NCI-H460 (cell line): ENCODE data around the gene SSH3. TPM values are rescaled to one million over a fixed set of nuclear protein-coding genes. Genes with fewer than 3 reads are reported as not detected.

Source experiments
- DNase-seq: peaks from one replicate; pipeline ENCODE4 v3.0.0-alpha.2; 2016; ENCODE audit warnings: low read depth; ENCODE audit errors: extremely low read depth
- total RNA-seq: library from RNA; depleted of rRNA; stranded (reverse); fragments of >200 nt; shearing (Covaris generic); gene quantifications from 2 replicates; pipeline ENCODE4 v1.2.3, GENCODE V29; 2014

SSH3 gene
- total RNA-seq, 1 experiment from 2014 or later = 5.0 TPM

DNA sequence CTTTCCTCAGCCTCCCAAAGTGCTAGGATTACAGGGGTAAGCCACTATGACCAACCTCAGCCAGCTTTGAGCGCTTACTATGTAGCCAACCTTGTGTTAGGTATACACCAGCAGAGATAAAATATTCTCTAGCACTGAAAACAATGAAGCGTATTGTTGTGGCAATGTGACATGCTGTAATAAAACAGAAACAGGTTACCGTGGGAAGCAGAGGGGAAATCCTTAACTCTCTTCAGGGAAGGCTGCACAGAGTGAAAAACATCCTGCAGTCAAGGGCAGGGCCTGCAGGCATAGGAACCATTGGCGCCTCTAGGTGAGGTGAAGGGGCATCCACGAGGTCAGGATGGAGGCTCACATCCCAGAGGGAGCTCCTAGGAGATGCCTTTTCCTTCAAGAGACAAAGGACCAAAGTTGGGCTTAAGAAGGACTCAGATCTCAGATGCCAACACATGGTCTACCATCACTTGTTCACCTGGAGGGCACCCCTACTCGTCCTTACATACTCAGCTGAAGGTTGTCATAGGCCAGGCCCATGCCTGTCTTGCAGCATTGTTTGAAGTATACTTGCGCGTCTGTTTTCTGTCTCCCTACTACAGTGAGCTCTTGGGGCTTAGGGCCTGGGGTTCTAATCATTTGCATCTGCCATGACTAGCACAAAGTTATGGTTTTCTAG lies 42.1 kb downstream of the SSH3 start:
- DNase-seq = no peak

DNA sequence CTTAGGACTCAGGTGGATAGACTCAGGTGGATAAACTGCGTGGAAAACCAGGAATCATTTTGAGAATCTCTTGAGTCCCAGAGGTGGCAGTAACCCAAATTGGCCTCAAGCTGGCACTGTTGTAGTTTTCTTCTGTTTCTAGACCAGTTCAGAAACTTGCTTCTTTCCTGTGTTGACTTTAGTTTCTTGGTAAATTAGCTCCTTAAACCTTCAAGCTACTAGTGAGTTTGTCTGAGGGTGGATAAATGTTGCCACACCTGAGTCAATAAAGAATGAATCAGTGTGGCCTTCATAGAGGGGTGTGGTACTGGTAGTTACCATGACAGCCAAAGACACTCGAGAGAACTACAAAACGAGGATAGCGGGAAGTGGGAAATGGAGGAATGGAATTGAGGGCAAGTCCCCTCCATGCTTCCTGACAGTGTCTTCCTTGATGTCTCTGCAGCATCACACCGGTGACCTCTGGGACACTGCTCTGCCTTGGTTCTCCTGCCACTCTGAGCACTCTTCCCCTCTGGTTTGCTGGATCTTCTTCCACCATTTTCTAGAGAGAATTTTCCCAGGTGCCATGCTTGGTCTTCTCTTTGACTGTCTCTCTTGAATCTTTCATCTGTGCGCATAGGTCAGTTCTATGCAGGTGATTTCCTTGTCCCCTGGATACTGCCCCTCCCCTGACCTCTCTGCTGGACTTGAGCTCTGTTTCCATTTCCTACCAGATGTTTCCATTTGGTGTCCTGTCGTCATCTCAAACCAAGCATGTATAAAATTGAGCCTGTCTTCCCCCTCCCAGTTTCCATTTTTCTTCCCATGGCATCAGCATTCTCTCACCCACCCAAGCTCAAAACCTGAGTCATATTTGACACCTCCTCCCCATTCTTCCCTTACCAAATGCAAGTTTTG lies 42.8 kb downstream of the SSH3 start:
- DNase-seq = peak; percentile 76

DNA sequence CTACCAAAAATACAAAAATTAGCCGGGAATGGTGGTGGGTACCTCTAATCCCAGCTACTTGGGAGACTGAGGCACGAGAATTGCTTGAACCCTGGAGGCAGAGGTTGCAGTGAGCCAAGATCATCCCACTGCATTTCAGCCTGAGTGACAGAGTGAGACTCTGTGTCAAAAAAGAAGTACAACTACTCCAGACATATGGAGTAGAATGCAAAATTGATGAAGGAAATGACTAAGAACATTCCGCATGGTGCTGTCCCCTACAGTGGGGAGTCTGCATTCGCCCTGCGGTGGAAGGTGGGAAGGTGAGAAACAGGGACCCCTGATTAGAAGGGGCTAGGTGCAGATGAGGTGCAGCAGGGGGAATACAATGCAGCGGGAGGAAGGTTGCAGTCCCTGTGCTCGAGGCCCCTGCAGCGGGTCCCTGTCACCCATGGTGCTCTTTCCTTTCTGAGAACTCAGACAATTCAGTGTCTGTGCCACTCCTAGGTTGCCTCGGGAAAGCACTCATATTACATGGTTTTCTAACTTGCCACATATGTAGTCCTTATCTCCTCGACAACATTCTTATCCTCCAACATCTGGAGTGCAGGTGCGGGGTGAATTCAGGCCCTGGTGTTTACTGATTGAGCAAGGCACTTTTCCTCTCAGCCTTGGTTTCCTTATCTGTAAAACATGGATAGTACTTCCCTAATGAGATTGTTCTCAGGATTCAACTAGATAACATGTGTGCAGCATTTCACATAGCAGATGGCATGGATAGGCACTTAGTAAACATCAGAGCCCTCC lies 44.8 kb downstream of the SSH3 start:
- no peak for DNase-seq

DNA sequence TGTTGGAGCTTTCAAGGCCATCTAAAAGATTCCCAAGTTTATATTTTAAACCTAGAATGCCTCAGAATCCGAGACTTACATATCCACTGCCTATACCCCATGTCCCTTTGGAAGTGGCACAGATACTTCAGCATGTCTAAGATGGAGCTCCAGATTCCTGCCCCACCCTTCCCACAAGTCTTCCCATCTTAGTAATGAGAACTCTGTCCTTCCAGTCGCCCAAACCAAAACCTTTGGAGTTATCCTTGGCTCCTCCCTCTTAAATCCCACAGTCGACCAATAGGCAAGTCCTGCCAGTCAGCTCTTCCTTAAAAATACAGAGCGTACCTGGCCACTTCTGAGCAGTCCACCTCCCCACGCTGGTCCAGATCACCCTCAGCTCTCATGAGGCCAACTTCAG lies 45.7 kb downstream of the SSH3 start:
- DNase-seq = no peak

DNA sequence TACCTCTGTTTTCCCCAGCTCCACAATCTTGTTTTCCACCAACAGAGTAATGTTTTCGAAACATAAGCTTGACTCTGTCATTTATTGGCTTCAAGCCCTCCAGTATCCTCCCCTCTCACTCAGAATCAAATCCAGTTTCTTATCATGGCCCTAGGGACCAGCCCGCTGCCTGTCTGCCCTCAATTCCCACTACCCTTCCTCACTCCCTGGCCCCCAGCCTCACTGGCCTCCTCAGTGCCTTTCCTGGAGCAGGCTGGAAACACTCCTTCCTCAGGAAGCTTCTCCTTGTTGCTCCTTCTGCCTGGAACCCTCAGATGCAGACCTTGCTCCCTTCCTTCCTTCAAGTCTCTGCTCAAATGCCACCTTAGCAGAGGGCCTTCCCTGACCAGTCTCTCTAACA lies 46.1 kb downstream of the SSH3 start:
- no peak for DNase-seq

DNA sequence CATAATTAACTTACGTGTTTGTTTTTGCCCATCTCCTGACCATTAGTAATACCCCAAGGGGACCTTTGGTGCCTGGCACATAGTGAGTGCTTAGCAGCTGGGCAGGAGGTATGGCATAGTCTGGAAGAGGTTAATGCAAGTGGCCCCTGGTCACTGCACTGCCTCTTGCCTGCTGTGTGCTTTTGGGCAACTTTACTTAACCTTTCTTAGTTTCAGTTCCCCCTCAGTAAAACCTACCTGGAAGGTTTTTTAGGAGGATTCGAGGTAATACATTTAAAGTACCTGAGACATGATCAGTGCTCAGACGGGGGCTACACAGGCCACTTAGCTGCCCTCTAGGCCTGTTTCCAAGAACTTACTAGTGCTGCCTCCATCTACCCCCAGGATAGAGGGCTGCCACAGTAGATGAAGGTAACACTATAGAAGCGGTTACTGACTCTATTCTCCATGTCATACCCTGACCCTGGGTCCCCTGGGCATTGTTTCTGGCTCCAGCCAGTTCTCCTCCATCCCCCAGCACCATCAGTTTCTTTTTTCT lies 46.7 kb downstream of the SSH3 start:
- no peak for DNase-seq

DNA sequence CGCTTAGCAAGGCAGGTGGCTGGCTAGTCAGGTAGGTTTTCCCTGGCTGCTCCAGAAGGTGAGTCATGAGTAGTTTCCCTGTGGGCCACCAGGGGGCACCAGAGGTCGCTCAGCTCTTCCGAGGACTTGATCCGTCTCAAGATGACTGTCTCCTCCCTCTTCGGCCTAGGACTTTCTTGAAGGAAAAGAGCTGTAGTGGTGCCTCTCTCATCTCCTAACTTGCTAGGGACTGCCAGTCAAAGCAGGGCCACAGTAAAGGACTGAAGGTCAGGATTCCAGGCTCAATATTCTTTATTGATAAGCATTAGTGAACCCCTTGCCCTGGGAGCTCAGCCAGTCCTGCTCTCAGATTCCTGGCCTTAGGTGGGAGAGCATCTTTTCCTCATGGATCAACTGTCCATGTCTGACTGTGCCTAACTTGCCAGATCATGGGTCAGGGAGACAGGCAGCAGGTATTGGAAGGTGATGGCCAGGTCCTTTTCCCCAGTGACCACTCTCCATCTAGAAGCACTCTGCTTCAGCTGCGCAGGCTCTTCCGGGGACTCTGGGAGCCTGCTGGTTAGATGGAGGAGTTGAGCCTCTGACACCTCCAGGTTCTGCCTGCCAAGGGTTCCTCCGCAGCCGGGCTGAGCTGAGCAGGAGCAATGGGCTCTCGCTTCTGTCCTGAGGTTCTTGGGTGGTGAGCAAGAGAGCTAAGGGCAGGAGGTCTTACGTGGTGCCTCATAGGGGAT lies 48.1 kb downstream of the SSH3 start:
- DNase-seq = peak; percentile 57

DNA sequence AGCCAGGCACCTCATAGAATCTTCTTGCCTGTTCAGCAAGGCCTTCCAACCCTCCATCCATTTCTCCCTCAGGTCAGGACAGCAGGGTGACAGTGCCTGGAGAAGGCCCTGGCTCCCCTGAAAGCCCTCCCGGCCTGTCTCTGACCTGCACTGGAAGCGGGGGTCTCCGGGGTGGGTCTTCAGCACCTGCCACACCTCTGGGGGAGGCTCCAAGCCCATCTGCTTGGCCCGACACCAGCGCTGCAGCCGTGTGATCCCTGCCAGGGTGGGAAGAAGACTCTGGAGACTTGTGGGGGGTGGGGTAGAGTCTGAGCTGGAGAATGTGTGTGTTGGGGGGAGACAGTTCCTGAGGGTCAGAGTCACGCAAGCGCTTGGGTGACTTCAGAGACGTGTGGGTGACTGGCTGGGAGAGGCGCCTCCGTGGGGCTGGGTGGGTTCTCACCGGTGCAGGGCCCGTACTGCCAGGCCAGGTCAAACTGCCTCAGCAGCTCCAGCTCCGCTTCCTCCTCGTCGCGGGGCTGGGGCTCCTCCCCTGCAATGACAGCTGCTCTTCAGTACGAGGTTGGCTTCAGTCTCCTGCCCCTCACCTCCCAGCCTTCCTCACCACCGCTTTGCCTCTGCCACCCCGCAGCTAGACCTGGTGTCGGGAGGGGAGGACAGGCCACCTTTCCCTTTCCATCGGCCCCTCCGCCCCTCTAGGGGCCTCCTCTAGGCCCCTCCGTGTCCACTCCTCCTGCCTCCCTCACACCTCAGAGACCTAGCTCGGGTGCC lies 49.4 kb downstream of the SSH3 start:
- no peak for DNase-seq

DNA sequence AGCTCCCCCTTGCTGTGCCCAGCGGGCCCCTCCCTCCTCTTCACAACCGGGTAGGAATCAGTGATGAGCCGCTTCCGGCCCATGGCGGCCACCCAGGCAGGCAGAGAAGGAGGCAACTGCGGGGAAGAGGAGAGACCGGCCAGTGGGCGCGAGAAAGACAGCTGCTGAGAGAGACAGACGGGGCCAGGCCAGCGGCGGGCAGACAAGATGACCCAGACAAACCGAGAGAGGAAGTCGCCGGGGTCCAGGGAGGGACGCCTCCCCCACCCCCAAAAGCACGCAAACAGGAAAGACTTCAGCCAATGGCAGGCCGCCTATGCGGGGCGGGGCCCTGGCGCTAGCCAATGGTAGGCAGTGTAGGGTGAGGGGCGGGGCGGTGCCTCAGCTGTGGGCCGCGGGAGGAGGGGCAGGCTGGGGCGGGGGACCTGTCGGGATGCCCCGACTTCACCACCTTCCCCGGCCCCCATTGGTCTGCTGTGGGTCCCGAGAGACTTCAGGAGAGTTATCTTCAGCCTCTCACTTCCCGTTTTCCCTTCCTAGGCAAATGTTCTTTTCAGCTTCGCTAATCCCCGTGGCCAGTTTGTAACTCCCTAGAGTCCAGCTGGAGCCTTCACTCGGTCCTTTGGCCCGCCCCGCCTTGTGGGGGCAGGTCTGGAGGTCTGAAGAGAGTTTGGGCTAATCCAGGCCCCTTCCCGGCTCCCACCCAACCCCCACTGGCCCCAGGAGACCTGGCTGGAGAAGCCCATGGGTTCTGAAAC lies 50.2 kb downstream of the SSH3 start, which contains the start of gene POLD4:
Gene POLD4, minus strand, starts transcription at position 230 of the 758 bp plus-strand sequence. Its CDS starts 147 bp downstream, at position 83.
- DNase-seq = peak; percentile 89

DNA sequence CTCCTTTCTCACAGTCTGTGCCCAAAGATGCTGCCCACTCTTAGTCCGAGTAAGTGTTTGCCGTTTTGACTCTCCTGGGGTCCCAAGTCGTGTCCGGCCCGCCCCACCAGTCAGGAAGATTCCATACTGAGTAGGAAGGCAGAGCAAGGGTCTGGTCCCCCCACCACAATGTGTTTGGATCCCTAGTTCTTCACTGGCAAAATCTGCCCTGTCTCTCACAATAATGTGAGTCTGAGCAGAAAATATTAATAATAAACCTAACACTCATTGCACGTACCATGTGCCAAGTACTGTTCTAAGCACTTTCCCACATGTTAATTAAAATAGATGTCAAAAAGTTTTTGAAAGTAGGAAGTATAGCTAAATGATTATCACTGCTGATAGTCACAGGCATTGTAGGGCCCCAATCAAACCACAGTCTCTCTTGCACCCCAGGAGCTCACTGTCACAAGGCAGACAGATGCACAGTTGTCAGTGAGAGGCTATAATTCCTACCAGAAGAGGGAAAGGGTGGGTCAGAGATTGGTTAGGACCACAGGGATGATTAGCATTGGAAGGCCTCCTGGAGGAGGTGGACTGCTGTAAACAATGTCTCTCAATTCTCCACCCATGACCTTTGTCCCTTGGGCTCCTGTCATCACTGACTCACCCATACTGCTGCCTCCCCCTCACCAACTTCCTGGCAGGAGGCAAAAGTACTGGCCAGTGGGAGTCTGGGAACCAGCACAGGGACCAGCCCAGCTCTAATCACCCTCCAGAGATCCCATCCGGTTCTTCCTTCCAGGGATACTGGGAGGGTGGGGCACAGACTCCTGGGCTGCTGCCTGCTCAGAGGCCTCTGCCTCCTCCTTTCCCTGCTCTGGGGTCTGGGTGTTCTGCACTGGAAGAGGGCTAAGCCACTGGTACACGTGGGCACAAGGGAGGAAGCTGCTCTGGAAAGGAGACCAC lies 51.0 kb downstream of the SSH3 start:
- DNase-seq = peak; percentile 89

DNA sequence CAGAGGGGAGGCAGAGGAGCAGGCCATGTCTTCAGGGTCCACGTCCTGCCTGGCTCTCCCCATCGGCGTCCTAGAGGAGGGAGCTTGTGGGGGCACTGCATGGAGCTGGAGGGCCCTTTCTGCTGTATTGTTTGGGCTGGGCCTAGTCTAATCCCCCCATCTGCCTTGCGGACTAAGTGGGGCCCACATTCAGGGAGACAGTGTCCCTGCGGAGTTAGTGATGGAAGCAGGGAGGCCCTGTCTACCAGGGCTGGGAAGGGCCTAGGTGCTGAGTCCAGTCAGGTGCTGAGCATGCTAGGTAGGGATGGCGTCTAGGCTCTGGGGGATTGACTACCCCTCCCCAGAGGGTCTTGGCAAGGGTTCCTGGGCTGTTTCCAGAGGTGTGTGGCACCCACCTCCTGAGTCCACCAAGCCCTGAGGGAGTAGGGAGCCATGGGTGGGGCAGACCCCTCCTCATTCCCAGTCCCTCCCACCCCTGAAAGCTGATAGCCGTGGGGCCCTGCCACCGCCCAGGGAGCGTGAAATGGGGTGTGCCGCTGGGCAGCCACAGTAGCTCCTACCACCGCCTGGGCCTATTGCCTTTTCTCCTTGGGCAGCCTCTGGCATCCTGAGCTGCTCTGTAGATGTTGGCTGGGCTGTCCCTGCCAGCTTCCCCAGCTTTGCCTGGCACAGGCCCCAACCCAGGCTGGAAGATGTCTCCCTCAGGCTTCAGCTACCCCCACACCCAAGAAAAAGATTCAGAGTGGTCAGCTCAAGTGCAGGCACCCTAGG lies 51.9 kb downstream of the SSH3 start:
- DNase-seq = no peak

DNA sequence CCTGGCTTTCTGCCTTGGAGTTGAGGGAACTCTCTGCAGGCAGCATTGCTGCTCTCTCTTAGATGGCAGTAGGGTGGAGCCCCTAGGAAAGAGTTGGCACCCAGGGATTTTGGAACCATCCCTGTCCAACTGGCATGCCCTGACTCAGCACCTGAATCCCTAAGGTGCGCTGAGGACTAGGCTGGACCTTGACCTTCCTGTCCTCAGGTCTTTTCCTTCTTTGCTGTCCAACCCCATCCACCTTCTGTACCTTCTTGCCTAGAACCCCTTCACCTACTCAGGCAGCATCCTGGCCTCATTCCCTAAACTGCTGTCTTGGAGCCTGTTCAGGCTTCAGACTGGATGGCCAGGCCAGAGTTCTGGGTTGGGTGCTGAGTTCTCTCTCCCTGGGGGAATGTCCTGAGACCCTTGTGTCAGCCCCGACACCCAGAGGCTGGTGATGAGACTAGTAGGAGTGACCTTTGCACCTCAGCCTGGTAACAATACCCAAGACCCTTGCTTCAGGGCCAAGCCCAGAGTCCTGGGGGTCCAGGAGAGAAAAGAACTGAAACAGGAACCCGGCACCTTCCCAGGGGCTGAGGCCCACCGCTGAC lies 52.6 kb downstream of the SSH3 start:
- DNase-seq = no peak

DNA sequence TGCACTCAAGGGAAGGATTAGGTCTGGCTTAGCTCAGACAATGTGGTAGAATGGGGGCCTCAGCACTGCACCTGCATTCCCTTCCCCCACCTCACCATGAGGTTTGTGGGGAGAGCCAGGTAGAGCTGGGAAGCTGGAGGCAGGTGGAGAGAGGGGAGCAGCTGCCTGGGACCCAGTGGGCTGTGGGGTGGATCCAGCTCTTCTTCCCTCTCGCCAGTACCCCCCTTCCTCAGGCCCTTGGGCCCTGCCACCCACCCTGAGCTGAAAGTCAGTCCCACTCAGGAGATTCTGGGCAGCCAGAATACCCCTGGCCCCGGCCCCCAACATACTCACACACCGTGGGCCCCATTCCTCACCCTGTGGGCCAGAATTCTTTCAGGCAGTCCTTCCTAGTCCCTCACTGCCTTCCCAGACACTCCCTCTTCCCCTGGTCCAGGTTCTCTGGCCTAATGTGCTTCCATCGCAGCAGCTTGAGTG lies 53.1 kb downstream of the SSH3 start:
- DNase-seq = no peak

DNA sequence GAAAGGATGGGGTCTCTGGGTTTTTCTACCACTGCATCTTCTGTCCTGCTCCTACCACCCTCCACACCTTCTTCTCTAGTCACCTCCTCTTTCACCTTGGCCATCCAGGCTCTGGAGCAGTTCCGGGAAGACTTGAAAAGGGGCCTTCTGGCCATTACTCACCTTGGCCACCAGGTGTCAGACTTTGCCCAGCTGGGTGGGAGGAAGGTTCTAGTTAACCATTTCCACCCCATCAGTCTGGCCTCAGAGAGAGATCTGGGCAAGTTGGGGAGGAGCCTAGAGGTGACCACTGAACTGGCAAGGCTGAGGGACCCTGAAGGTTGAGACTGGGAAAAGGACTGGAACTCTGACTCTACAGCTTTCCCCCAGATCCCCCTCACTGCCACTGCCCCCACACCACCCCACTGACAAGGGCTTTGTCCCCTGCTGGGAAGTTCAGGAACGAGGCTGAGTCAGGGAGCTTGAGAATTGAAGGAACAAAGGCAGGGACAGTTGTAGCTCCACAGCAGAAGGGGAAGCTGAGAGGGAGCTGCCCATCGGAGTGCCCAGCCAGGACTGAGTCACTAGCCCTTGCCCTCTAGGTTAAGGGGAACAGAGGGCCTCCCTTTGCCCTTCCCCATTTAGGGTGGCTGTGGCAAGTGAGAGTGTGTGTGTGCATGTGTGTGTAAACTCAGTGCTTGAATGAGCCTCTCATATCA lies 53.7 kb downstream of the SSH3 start:
- DNase-seq = peak; percentile 78

DNA sequence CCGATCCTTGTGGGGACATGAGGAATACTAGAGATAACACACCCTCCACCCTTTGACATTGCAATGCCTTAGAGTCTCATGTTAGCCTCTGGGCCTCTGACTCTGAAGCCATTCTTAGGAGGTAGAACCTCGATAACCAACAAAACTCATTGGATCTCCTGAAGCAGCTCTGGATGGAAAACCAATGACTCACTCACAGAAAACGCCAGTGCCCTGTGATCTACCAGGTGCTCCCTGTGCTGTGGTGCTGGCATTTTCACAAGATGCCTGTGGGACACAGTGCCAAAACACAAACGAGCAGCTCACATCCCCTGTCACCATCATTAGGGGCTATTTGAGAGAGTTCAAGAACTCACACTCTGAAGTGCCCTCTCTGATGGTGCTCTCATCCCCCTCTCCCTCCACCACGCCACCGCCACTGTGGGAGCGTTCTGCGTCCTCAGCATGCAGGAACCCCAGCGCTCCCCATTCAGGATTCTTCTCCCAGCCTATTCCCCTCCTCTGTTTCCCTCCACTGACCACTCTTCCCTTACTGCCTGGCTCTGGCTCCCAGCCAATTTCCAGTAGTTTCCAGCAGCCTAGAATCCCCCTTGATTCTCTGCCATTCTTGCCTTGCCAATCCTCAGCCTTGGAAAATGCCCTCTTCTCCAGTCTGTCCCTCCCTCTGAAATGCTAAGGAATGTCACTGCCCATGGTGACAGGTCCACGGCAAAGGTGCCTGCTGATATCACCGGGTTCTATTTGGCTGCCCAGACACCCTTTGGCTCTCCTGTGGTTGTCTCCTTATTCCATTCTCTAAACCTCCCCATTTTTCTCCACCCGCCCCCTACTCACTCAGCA lies 54.7 kb downstream of the SSH3 start:
- DNase-seq = no peak
